Measurements from ENCODE around the gene PSD4. TPM values are rescaled to one million over a fixed set of nuclear protein-coding genes. Genes with fewer than 3 reads are reported as not detected.

Gene PSD4
- polyA plus RNA-seq, 1 donor from 2014 or later, result 0.67 TPM

- Histone ChIP-seq H3K9me2 (ENCODE audit: insufficient read depth, low read length) (no peaks in the 10 kb centered on the region), H3K79me2 (replicated peaks; ENCODE audit: insufficient read depth, low read length) (no peaks in the 10 kb centered on the region), H3F3A (ENCODE audit: insufficient read depth, low read length, poor library complexity, severe bottlenecking) (no peaks in the 10 kb centered on the region), H3K9ac (ENCODE audit: low read length) (no peak overlapping the region), H3K4me2 (ENCODE audit: low read length) (no peak overlapping the region), H3K4me3 (ENCODE audit: low read length) (no peak overlapping the region), H2AFZ (ENCODE audit: low read depth, low read length) (no peak overlapping the region), H3K27ac (ENCODE audit: low read length) (no peak overlapping the region), H3K9me3 (ENCODE audit: low read length) (no peaks in the 10 kb centered on the region), H3K36me3 (ENCODE audit: insufficient read depth, low read length) (no peaks in the 10 kb centered on the region), H4K20me1 (ENCODE audit: insufficient read depth) (no peaks in the 10 kb centered on the region), H3K27me3 (ENCODE audit: insufficient read depth, low read depth, low read length) (no peaks in the 10 kb centered on the region)
- TF ChIP-seq MXI1 (conservative IDR thresholded peaks at IDR 0.05; ENCODE audit: poor library complexity, severe bottlenecking), result no peak
- no peak for TF ChIP-seq CTCF (IDR thresholded peaks at IDR 0.05; ENCODE audit: poor library complexity, severe bottlenecking)
- no peak for TF ChIP-seq POLR2AphosphoS5 (IDR thresholded peaks at IDR 0.05)
- no peak for TF ChIP-seq RAD21 (conservative IDR thresholded peaks at IDR 0.05)
- TF ChIP-seq REST (IDR thresholded peaks at IDR 0.05; ENCODE audit: borderline replicate concordance), result no peak
- TF ChIP-seq SMC3 (conservative IDR thresholded peaks at IDR 0.05; ENCODE audit: poor library complexity), result no peak
- no peak for TF ChIP-seq EP300 (conservative IDR thresholded peaks at IDR 0.05; ENCODE audit: poor library complexity, severe bottlenecking)
- no peak for TF ChIP-seq TAF1 (IDR thresholded peaks at IDR 0.05; ENCODE audit: low read depth)
- no peak for TF ChIP-seq EZH2 (IDR thresholded peaks at IDR 0.05; ENCODE audit: borderline replicate concordance, insufficient read depth, low read length, poor library complexity, severe bottlenecking)
These were observed 55.4 kb downstream of the PSD4 start for GRCh38 chr2:113228991-113229716.

- no peaks in the 10 kb centered on the region for H3F3A ChIP-seq (ENCODE audit: insufficient read depth, low read length, poor library complexity, severe bottlenecking)
- no peaks in the 10 kb centered on the region for H3K9me3 ChIP-seq (ENCODE audit: low read length)
- H3K79me2 ChIP-seq (replicated peaks; ENCODE audit: insufficient read depth, low read length), result no peaks in the 10 kb centered on the region
- H3K9ac ChIP-seq (ENCODE audit: low read length), result no peak overlapping the region
- H3K4me2 ChIP-seq (ENCODE audit: low read length), result no peak overlapping the region
- H3K27me3 ChIP-seq (ENCODE audit: insufficient read depth, low read depth, low read length), result no peaks in the 10 kb centered on the region
- TF ChIP-seq REST (IDR thresholded peaks at IDR 0.05; ENCODE audit: borderline replicate concordance) (no peak), EZH2 (IDR thresholded peaks at IDR 0.05; ENCODE audit: borderline replicate concordance, insufficient read depth, low read length, poor library complexity, severe bottlenecking) (no peak), TAF1 (IDR thresholded peaks at IDR 0.05; ENCODE audit: low read depth) (no peak), RAD21 (conservative IDR thresholded peaks at IDR 0.05) (no peak), MXI1 (conservative IDR thresholded peaks at IDR 0.05; ENCODE audit: poor library complexity, severe bottlenecking) (no peak), EP300 (conservative IDR thresholded peaks at IDR 0.05; ENCODE audit: poor library complexity, severe bottlenecking) (no peak), SMC3 (conservative IDR thresholded peaks at IDR 0.05; ENCODE audit: poor library complexity) (no peak), POLR2AphosphoS5 (IDR thresholded peaks at IDR 0.05) (no peak), CTCF (IDR thresholded peaks at IDR 0.05; ENCODE audit: poor library complexity, severe bottlenecking) (no peak)
- H3K4me3 ChIP-seq (ENCODE audit: low read length), result no peak overlapping the region
- H4K20me1 ChIP-seq (ENCODE audit: insufficient read depth), result no peaks in the 10 kb centered on the region
- H3K36me3 ChIP-seq (ENCODE audit: insufficient read depth, low read length), result no peaks in the 10 kb centered on the region
- H2AFZ ChIP-seq (ENCODE audit: low read depth, low read length), result no peak overlapping the region
- H3K9me2 ChIP-seq (ENCODE audit: insufficient read depth, low read length), result no peaks in the 10 kb centered on the region
- no peak overlapping the region for H3K27ac ChIP-seq (ENCODE audit: low read length)
These were observed 56.0 kb downstream of the PSD4 start for GRCh38 chr2:113229795-113230194.
